H9 (cell line): ENCODE measurements around the gene PTPN2. TPM values are rescaled to one million over a fixed set of nuclear protein-coding genes. Genes with fewer than 3 reads are reported as not detected.

Experiments
- DNase-seq: peaks from one replicate; pipeline ENCODE4 v3.0.0-alpha.2; 2017
- H2AFZ ChIP-seq: one replicate; pipeline ENCODE4 v1.6.1; 2013; ENCODE audit warnings: mild to moderate bottlenecking, low read length, control low read depth, moderate library complexity
- H2AK5ac ChIP-seq: 2 replicates; pipeline ENCODE4 v1.6.1; 2013; ENCODE audit warnings: low read length, control low read depth, mixed read lengths; ENCODE audit not compliant: insufficient read length
- H2BK120ac ChIP-seq: one replicate; pipeline ENCODE4 v1.6.1; 2013; ENCODE audit warnings: low read depth, mild to moderate bottlenecking, low read length, control low read depth, inconsistent platforms; ENCODE audit not compliant: poor library complexity, severe bottlenecking
- H2BK12ac ChIP-seq: 2 replicates; pipeline ENCODE4 v1.6.1; 2013; ENCODE audit warnings: low read length, control low read depth, mixed read lengths, low read depth; ENCODE audit not compliant: insufficient read length
- H2BK15ac ChIP-seq: 2 replicates; pipeline ENCODE4 v1.6.1; 2013; ENCODE audit warnings: low read depth, low read length, control low read depth
- H2BK20ac ChIP-seq: one replicate; pipeline ENCODE4 v1.6.1; 2013; ENCODE audit warnings: low read depth, mild to moderate bottlenecking, low read length, control low read depth, inconsistent platforms; ENCODE audit not compliant: poor library complexity, severe bottlenecking
- H2BK5ac ChIP-seq: 2 replicates; pipeline ENCODE4 v1.6.1; 2013; ENCODE audit warnings: low read length, control low read depth, mixed read lengths; ENCODE audit not compliant: insufficient read length
- H3K14ac ChIP-seq: 2 replicates; pipeline ENCODE4 v1.6.1; 2013; ENCODE audit warnings: low read length, control low read depth; ENCODE audit not compliant: insufficient read depth
- H3K18ac ChIP-seq: 2 replicates; pipeline ENCODE4 v1.6.1; 2013; ENCODE audit warnings: low read depth, mild to moderate bottlenecking, mixed read lengths, low read length, control low read depth; ENCODE audit not compliant: insufficient read length
- H3K23ac ChIP-seq: 2 replicates; pipeline ENCODE4 v1.6.1; 2013; ENCODE audit warnings: low read length, control low read depth, mixed read lengths, low read depth; ENCODE audit not compliant: insufficient read length
- H3K23me2 ChIP-seq: 2 replicates; pipeline ENCODE4 v1.6.1; 2013; ENCODE audit warnings: low read depth, mild to moderate bottlenecking, mixed read lengths, low read length, control low read depth; ENCODE audit not compliant: insufficient read length, poor library complexity, severe bottlenecking
- H3K27ac ChIP-seq: 2 replicates; pipeline ENCODE4 v1.5.1; 2013; ENCODE audit warnings: low read length, control low read depth, mixed read lengths, low read depth; ENCODE audit not compliant: insufficient read length
- H3K27me3 ChIP-seq: 2 replicates; pipeline ENCODE4 v1.6.1; 2013; ENCODE audit warnings: low read length, control low read depth, inconsistent platforms; ENCODE audit not compliant: insufficient read depth
- H3K4ac ChIP-seq: 2 replicates; pipeline ENCODE4 v1.6.1; 2013; ENCODE audit warnings: low read depth, mild to moderate bottlenecking, control low read depth, inconsistent platforms, low read length, moderate library complexity
- H3K4me1 ChIP-seq: 2 replicates; pipeline ENCODE4 v1.6.1; 2013; ENCODE audit warnings: low read length, control low read depth, inconsistent platforms; ENCODE audit not compliant: insufficient read depth
- H3K4me2 ChIP-seq: 2 replicates; pipeline ENCODE4 v1.6.1; 2013; ENCODE audit warnings: low read length, control low read depth, mixed read lengths; ENCODE audit not compliant: insufficient read length, insufficient read depth
- H3K56ac ChIP-seq: 2 replicates; pipeline ENCODE4 v1.6.1; 2013; ENCODE audit warnings: low read depth, mild to moderate bottlenecking, mixed read lengths, low read length, control low read depth; ENCODE audit not compliant: insufficient read length
- H3K79me1 ChIP-seq: 2 replicates; pipeline ENCODE4 v1.6.1; 2013; ENCODE audit warnings: low read depth, mild to moderate bottlenecking, moderate library complexity, low read length, control low read depth, inconsistent platforms; ENCODE audit not compliant: insufficient read depth, poor library complexity, severe bottlenecking
- H3K79me2 ChIP-seq: 2 replicates; pipeline ENCODE4 v1.6.1; 2013; ENCODE audit warnings: low read length, control low read depth, inconsistent platforms; ENCODE audit not compliant: insufficient read depth
- H3K9ac ChIP-seq: 2 replicates; pipeline ENCODE4 v1.6.1; 2013; ENCODE audit warnings: low read length, control low read depth, mixed read lengths; ENCODE audit not compliant: insufficient read length; ENCODE audit errors: extremely low read depth
- H3K9me3 ChIP-seq: one replicate; pipeline ENCODE4 v1.6.1; 2013; ENCODE audit warnings: low read depth, low read length, inconsistent platforms; ENCODE audit not compliant: control insufficient read depth
- H3T11ph ChIP-seq: one replicate; pipeline ENCODE4 v1.6.1; 2013; ENCODE audit warnings: mild to moderate bottlenecking, low read length, control low read depth, inconsistent platforms
- H4K20me1 ChIP-seq: one replicate; pipeline ENCODE4 v1.6.1; 2013; ENCODE audit not compliant: control insufficient read depth, insufficient read length, insufficient read depth
- H4K5ac ChIP-seq: 2 replicates; pipeline ENCODE4 v1.6.1; 2013; ENCODE audit warnings: low read depth, mild to moderate bottlenecking, mixed read lengths, low read length, control low read depth; ENCODE audit not compliant: insufficient read length
- H4K8ac ChIP-seq: replicated peaks from 2 replicates; pipeline ENCODE4 v1.6.1; 2013; ENCODE audit warnings: low read length, control low read depth, mixed read lengths, low read depth; ENCODE audit not compliant: insufficient read length
- H4K91ac ChIP-seq: 2 replicates; pipeline ENCODE4 v1.6.1; 2013; ENCODE audit warnings: low read depth, mild to moderate bottlenecking, moderate library complexity, mixed read lengths, low read length, control low read depth; ENCODE audit not compliant: insufficient read length
- H3K27ac Mint-ChIP-seq, 3 experiments: 2 replicates in 2 of 3; 3 replicates in 1 of 3; pipeline ENCODE4 v1.8.0; 2020 to 2021; ENCODE audit warnings: mixed read lengths in 3 of 3, mild to moderate bottlenecking in 1 of 3, moderate library complexity in 1 of 3
- H3K27me3 Mint-ChIP-seq: 2 replicates; pipeline ENCODE4 v1.8.0; 2021; ENCODE audit warnings: low read depth, mild to moderate bottlenecking, moderate library complexity, mixed read lengths
- H3K36me3 Mint-ChIP-seq, 3 experiments: 2 replicates in 2 of 3; 3 replicates in 1 of 3; pipeline ENCODE4 v1.8.0; 2020 to 2021; ENCODE audit warnings: low read depth in 3 of 3, mixed read lengths in 3 of 3; ENCODE audit not compliant: insufficient read depth in 1 of 3
- H3K4me1 Mint-ChIP-seq, 2 experiments: 2 replicates each; pipeline ENCODE4 v1.8.0; 2020; ENCODE audit warnings: mixed read lengths in 2 of 2
- H3K4me3 Mint-ChIP-seq, 2 experiments: 2 replicates in 1 of 2; 3 replicates in 1 of 2; pipeline ENCODE4 v1.8.0; 2020 to 2021; ENCODE audit warnings: mild to moderate bottlenecking in 2 of 2, mixed read lengths in 2 of 2, moderate library complexity in 1 of 2
- H3K9me3 Mint-ChIP-seq, 2 experiments: 2 replicates in 1 of 2; 3 replicates in 1 of 2; pipeline ENCODE4 v1.8.0; 2020; ENCODE audit warnings: mild to moderate bottlenecking in 2 of 2, mixed read lengths in 2 of 2, moderate library complexity in 1 of 2
- CTCF ChIP-seq: fragments of 200-600 bp; sonication (generic); conservative IDR thresholded peaks from 3 replicates; pipeline ENCODE4 v1.8.0; 2021; ENCODE audit warnings: antibody characterized with exemption, mild to moderate bottlenecking
- WGBS: extraction: QIAGEN DNeasy Blood & Tissue Kit; methylation state at CpG from one replicate; pipeline ENCODE4 v1.1.7; 2013; ENCODE audit warnings: missing lambda C conversion rate, low lambda C conversion rate, mixed read lengths; ENCODE audit not compliant: insufficient read length; ENCODE audit errors: extremely low coverage; 5-methylcytosine and 5-hydroxymethylcytosine counted together
- total RNA-seq: library from RNA; stranded (reverse); gene quantifications from 2 replicates; pipeline ENCODE4 v1.2.1, GENCODE V29; 2021

Gene PTPN2
- total RNA-seq, 1 experiment from 2014 or later = 48.7 TPM

- H2AFZ ChIP-seq = no peak overlapping the region
- no peak overlapping the region for H3K4me2 ChIP-seq
These were observed 117.0 kb downstream of the PTPN2 start for GRCh38 chr18:12766986-12767433.

More at GRCh38 chr18:12766986-12767433, 117.0 kb downstream of the PTPN2 start:
- H3K27me3 ChIP-seq = no peaks in the 10 kb centered on the region
- H2BK5ac ChIP-seq = no peak overlapping the region
- Mint-ChIP-seq H3K36me3 (no peaks in the 10 kb centered on the region; a peak in 1 of 7 replicates), H3K4me1 (peaks cover 4 to 11% of the 10 kb centered on the region in 2 experiments), H3K9me3 (no peaks in the 10 kb centered on the region), H3K4me3 (no peak overlapping the region; a peak in 1 of 5 replicates), H3K27ac (no peak overlapping the region), H3K27me3 (no peaks in the 10 kb centered on the region)
- no peak overlapping the region for H3K4ac ChIP-seq
- no peak overlapping the region for H3T11ph ChIP-seq
- no peak overlapping the region for H3K23ac ChIP-seq
- no peak overlapping the region for H3K56ac ChIP-seq
- H2BK15ac ChIP-seq = no peak overlapping the region
- no CpG with 5 or more reads among the region's 13 CpGs for WGBS
- H3K9me3 ChIP-seq = no peaks in the 10 kb centered on the region
- no peak overlapping the region for H4K91ac ChIP-seq
- no peak overlapping the region for H2BK12ac ChIP-seq
- H3K14ac ChIP-seq = no peak overlapping the region
- no peaks in the 10 kb centered on the region for H3K23me2 ChIP-seq
- DNase-seq = peak; percentile 93
- H4K8ac ChIP-seq = no peak overlapping the region
- TF ChIP-seq CTCF = peak; percentile 75
- H2BK20ac ChIP-seq = no peak overlapping the region
- no peak overlapping the region for H4K5ac ChIP-seq
- H3K18ac ChIP-seq = no peak overlapping the region
- no peak overlapping the region for H2BK120ac ChIP-seq
- no peak overlapping the region for H3K27ac ChIP-seq
- H3K9ac ChIP-seq = no peak overlapping the region
- no peaks in the 10 kb centered on the region for H3K79me1 ChIP-seq
- H2AK5ac ChIP-seq = no peak overlapping the region
- no peaks in the 10 kb centered on the region for H3K4me1 ChIP-seq
- H4K20me1 ChIP-seq = no peaks in the 10 kb centered on the region
- no peaks in the 10 kb centered on the region for H3K79me2 ChIP-seq
